ENCODE measurements around the gene C1QTNF2. TPM values are rescaled to one million over a fixed set of nuclear protein-coding genes. Genes with fewer than 3 reads are reported as not detected.

C1QTNF2 gene
- total and polyA plus RNA-seq, 2 of the 13 experiments (the other 11 are each of a cell fraction or from before 2014, with no cell fraction given), result not detected

GRCh38 chr5:160418561-160419457 is 48.4 kb upstream of the C1QTNF2 start, which contains the start of gene SLU7 (continued):
- TF ChIP-seq NR3C1 (CRISPR knock-in tag; IDR thresholded peaks at IDR 0.05), result no peak
- TF ChIP-seq ZNF224 (CRISPR knock-in tag; IDR thresholded peaks at IDR 0.05), result no peak
- TF ChIP-seq ZC3H4 (CRISPR knock-in tag; IDR thresholded peaks at IDR 0.05; ENCODE audit: borderline replicate concordance), result no peak
- no peak for TF ChIP-seq ZNF720 (CRISPR knock-in tag; IDR thresholded peaks at IDR 0.05)
- TF ChIP-seq PRDM4 (CRISPR knock-in tag; IDR thresholded peaks at IDR 0.05; ENCODE audit: borderline replicate concordance), result no peak
- TF ChIP-seq TEAD3 (CRISPR knock-in tag; optimal IDR thresholded peaks at IDR 0.05; ENCODE audit: borderline replicate concordance), result peak; percentile 32
- peak; percentile 92 for TF ChIP-seq SIN3A (IDR thresholded peaks at IDR 0.05; ENCODE audit: borderline replicate concordance, low read depth, low read length)
- peak; percentile 39; the same call in 1 of the 2 replicates for TF ChIP-seq TSC22D2 (CRISPR knock-in tag; IDR thresholded peaks at IDR 0.05; ENCODE audit: borderline replicate concordance)
- no peak for TF ChIP-seq ZNF20 (CRISPR knock-in tag; IDR thresholded peaks at IDR 0.05)
- TF ChIP-seq ZBTB4 (CRISPR knock-in tag; IDR thresholded peaks at IDR 0.05; ENCODE audit: borderline replicate concordance), result peak; percentile 46; the same call in 1 of the 2 replicates
- TF ChIP-seq ZNF775 (CRISPR knock-in tag; IDR thresholded peaks at IDR 0.05; ENCODE audit: borderline replicate concordance), result no peak
- peak; percentile 75 for TF ChIP-seq TAF1 (CRISPR knock-in tag; IDR thresholded peaks at IDR 0.05)
- TF ChIP-seq SOX5 (CRISPR knock-in tag; IDR thresholded peaks at IDR 0.05; ENCODE audit: borderline replicate concordance), result peak; percentile 20; the same call in 1 of the 2 replicates
- TF ChIP-seq ZNF430 (CRISPR knock-in tag; IDR thresholded peaks at IDR 0.05), result no peak; the same call in none of the 2 replicates
- peak; percentile 33; the same call in 1 of the 2 replicates for TF ChIP-seq FOXA3 (CRISPR knock-in tag; IDR thresholded peaks at IDR 0.05)
- 0 out of 2 replicates have a peak, but pooled peaks have one; percentile 19 for TF ChIP-seq FOXC1 (CRISPR knock-in tag; IDR thresholded peaks at IDR 0.05; ENCODE audit: borderline replicate concordance)
- peak; percentile 81; the same call in 1 of the 2 replicates for TF ChIP-seq KDM5A (IDR thresholded peaks at IDR 0.05; ENCODE audit: borderline replicate concordance, low read length)
- no peak for TF ChIP-seq FOXA1 (IDR thresholded peaks at IDR 0.05)
- peak; percentile 57 for TF ChIP-seq FOXA1 (CRISPR knock-in tag; IDR thresholded peaks at IDR 0.05)
- TF ChIP-seq TGIF2 (CRISPR knock-in tag; IDR thresholded peaks at IDR 0.05), result peak; percentile 53; the same call in 1 of the 2 replicates
- TF ChIP-seq MAZ (IDR thresholded peaks at IDR 0.05; ENCODE audit: borderline replicate concordance, low read depth, low read length), result peak; percentile 93
- TF ChIP-seq MAZ (CRISPR knock-in tag; IDR thresholded peaks at IDR 0.05; ENCODE audit: low read depth), result 0 out of 2 replicates have a peak, but pooled peaks have one; percentile 28
- TF ChIP-seq ASH2L (IDR thresholded peaks at IDR 0.05; ENCODE audit: insufficient read length, low read depth, low read length), result peak; percentile 88
- no peak for TF ChIP-seq ZNF225 (CRISPR knock-in tag; IDR thresholded peaks at IDR 0.05)
- no peak for TF ChIP-seq NCOA5 (CRISPR knock-in tag; IDR thresholded peaks at IDR 0.05)
